Gastrocnemius medialis (tissue), 4 donors: ENCODE data around the gene GULP1. TPM values are rescaled to one million over a fixed set of nuclear protein-coding genes. Genes with fewer than 3 reads are reported as not detected.

Experiments
- ATAC-seq, 2 donors: fragments of 150-250 bp; one replicate each; pipeline ENCODE4 v1.9.1; 2016
- DNase-seq, 2 donors: peaks; one replicate each; pipeline ENCODE4 v3.0.0-alpha.2; 2019
- H3K27ac ChIP-seq, 4 donors: fragments of 200-600 bp; sonication (generic); 1 replicate in 1 of 4; 2 replicates in 3 of 4; pipeline ENCODE4 v1.5.1; 2016 to 2018; ENCODE audit warnings: mild to moderate bottlenecking in 2 of 4, moderate library complexity in 1 of 4
- H3K27me3 ChIP-seq, 3 donors: fragments of 200-600 bp; sonication (generic) in 2 of 3; 1 replicate in 1 of 3; 2 replicates in 2 of 3; pipeline versions ENCODE4 v1.5.1 to v1.6.0; 2016 to 2019; ENCODE audit warnings: mild to moderate bottlenecking in 1 of 3, moderate library complexity in 1 of 3
- H3K36me3 ChIP-seq, 2 donors: fragments of 200-600 bp; sonication (generic) in 1 of 2; one replicate each; pipeline ENCODE4 v1.5.1; 2017 to 2018
- H3K4me1 ChIP-seq, 2 donors: fragments of 200-600 bp; sonication (generic) in 1 of 2; one replicate each; pipeline ENCODE4 v1.5.1; 2016 to 2017; ENCODE audit warnings: mild to moderate bottlenecking in 2 of 2
- H3K4me3 ChIP-seq, 4 donors: fragments of 200-600 bp; sonication (generic) in 3 of 4; 1 replicate in 1 of 4; 2 replicates in 3 of 4; pipeline ENCODE4 v1.5.1; 2016 to 2019; ENCODE audit warnings: mild to moderate bottlenecking in 2 of 4
- H3K9me3 ChIP-seq, 3 donors: fragments of 200-600 bp; sonication (generic) in 2 of 3; 1 replicate in 1 of 3; 2 replicates in 2 of 3; pipeline ENCODE4 v1.5.1; 2016 to 2019
- CTCF ChIP-seq, 5 experiments: fragments of 450-650 bp in 3 of 5; fragments of 200-600 bp in 2 of 5; sonication (generic) in 2 of 5; IDR thresholded peaks in 4 of 5; conservative IDR thresholded peaks in 1 of 5; 1 replicate in 4 of 5; 2 replicates in 1 of 5; pipeline ENCODE4 v1.5.1; 2016 to 2019; ENCODE audit warnings: antibody characterized with exemption in 5 of 5, mild to moderate bottlenecking in 3 of 5, moderate library complexity in 3 of 5
- POLR2A ChIP-seq, 2 donors: fragments of 450-650 bp; IDR thresholded peaks; one replicate each; pipeline ENCODE4 v1.6.1; 2017; ENCODE audit warnings: antibody characterized with exemption in 2 of 2, mild to moderate bottlenecking in 2 of 2, moderate library complexity in 2 of 2
- in situ Hi-C, 4 donors: fragments of 200-750 bp; cut with MboI; loops; one replicate each; pipeline versions ENCODE4 v1.15.0 to v1.8.0; 2017; ENCODE audit warnings: low sequenced_read_pairs in 4 of 4
- intact Hi-C: fragments of 100-400 bp; cut with DNase I; formaldehyde crosslinking; loops from one replicate; pipeline ENCODE4 v1.15.1; 2023; ENCODE audit warnings: low total_unique reads
- total RNA-seq, 4 donors: library from RNA; depleted of rRNA; stranded (reverse); fragments of >200 nt; gene quantifications; one replicate each; pipeline versions ENCODE4 v1.1.0 to v1.2.3, GENCODE V29; 2016

The GULP1 gene
- total RNA-seq, 4 donors from 2014 or later: 7.3 to 16.4 (median 12.1) TPM

GRCh38 chr2:188365058-188365641, 73.5 kb downstream of the GULP1 start:
- in situ Hi-C loops (no loop called here), intact Hi-C loops (no loop called here)
- no peak overlapping the region for H3K27ac ChIP-seq
- no peaks in the 10 kb centered on the region for H3K9me3 ChIP-seq
- DNase-seq: no peak
- H3K27me3 ChIP-seq: no peaks in the 10 kb centered on the region
- TF ChIP-seq POLR2A (IDR thresholded peaks at IDR 0.05) (no peak), CTCF (IDR thresholded peaks at IDR 0.05 in 4 of 5, conservative IDR thresholded peaks at IDR 0.05 in 1 of 5) (no peak)
- ATAC-seq: no peak
- H3K4me1 ChIP-seq: no peaks in the 10 kb centered on the region
- H3K36me3 ChIP-seq: no peaks in the 10 kb centered on the region
- no peak overlapping the region for H3K4me3 ChIP-seq

- Histone ChIP-seq H3K36me3 (no peaks in the 10 kb centered on the region), H3K4me3 (no peak overlapping the region), H3K27me3 (no peaks in the 10 kb centered on the region), H3K27ac (no peak overlapping the region), H3K9me3 (no peaks in the 10 kb centered on the region), H3K4me1 (no peaks in the 10 kb centered on the region)
- ATAC-seq: no peak
- TF ChIP-seq CTCF (IDR thresholded peaks at IDR 0.05 in 4 of 5, conservative IDR thresholded peaks at IDR 0.05 in 1 of 5) (no peak), POLR2A (IDR thresholded peaks at IDR 0.05) (no peak)
- intact Hi-C loops: no loop called here
- in situ Hi-C loops: no loop called here
- DNase-seq: no peak
These were observed 75.5 kb downstream of the GULP1 start for GRCh38 chr2:188367164-188367563.

GRCh38 chr2:188369365-188369764, 77.7 kb downstream of the GULP1 start:
- in situ Hi-C loops (no loop called here), intact Hi-C loops (loop anchor here (1.0 kb wide), 1 partner anchor 78 kb away; the partner anchor contains the start of gene GULP1)
- H3K27ac ChIP-seq: no peak overlapping the region
- TF ChIP-seq POLR2A (IDR thresholded peaks at IDR 0.05): no peak
- TF ChIP-seq CTCF (IDR thresholded peaks at IDR 0.05 in 4 of 5, conservative IDR thresholded peaks at IDR 0.05 in 1 of 5): peak; percentile 40 to 69 (median 51)
- DNase-seq (peak in 1 of 2 donors; percentile 11), ATAC-seq (peak; percentile 82 to 86)
- H3K36me3 ChIP-seq: no peaks in the 10 kb centered on the region
- H3K9me3 ChIP-seq: no peaks in the 10 kb centered on the region
- H3K4me3 ChIP-seq: no peak overlapping the region
- no peaks in the 10 kb centered on the region for H3K4me1 ChIP-seq
- H3K27me3 ChIP-seq: no peaks in the 10 kb centered on the region

- H3K27me3 ChIP-seq: no peaks in the 10 kb centered on the region
- in situ Hi-C loops (no loop called here), intact Hi-C loops (no loop called here)
- no peak overlapping the region for H3K27ac ChIP-seq
- no peaks in the 10 kb centered on the region for H3K9me3 ChIP-seq
- no peaks in the 10 kb centered on the region for H3K36me3 ChIP-seq
- H3K4me3 ChIP-seq: no peak overlapping the region
- peaks cover 23 to 27% of the 10 kb centered on the region in 2 donors for H3K4me1 ChIP-seq
- ATAC-seq (no peak), DNase-seq (no peak)
- TF ChIP-seq CTCF (IDR thresholded peaks at IDR 0.05 in 4 of 5, conservative IDR thresholded peaks at IDR 0.05 in 1 of 5) (no peak), POLR2A (IDR thresholded peaks at IDR 0.05) (no peak)
These were observed 86.8 kb downstream of the GULP1 start for GRCh38 chr2:188378371-188378950.
